HL-60/S4 treated with retinoic acid at 250 ng/mL for 4 days and 3 days (cell line): Measurements from ENCODE around the gene TMEM86A.

Experiments
- in situ Hi-C: fragments of 300-500 bp; cut with MboI; formaldehyde crosslinking; loops from 2 replicates; pipeline ENCODE4 v1.7.0; 2022; ENCODE audit warnings: low sequenced_read_pairs

Gene TMEM86A

DNA sequence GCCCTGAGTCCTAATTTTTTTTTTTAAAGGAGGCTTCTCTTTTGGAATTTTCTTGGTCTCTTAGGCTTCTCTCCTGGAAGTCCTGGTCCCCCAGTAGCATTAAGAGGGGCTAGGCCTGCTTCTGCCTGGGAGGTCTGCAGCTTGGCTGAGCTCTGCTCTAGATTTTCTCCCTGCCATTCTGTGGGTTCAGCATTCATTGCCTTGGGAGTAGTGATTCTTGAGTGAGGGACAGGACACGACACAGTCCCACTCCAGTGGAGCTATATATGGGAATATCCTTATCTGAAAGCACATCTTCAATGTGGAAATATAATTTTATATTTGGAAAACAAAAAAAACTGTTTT lies 23.7 kb downstream of the TMEM86A start:
- in situ Hi-C loops = no loop called here

DNA sequence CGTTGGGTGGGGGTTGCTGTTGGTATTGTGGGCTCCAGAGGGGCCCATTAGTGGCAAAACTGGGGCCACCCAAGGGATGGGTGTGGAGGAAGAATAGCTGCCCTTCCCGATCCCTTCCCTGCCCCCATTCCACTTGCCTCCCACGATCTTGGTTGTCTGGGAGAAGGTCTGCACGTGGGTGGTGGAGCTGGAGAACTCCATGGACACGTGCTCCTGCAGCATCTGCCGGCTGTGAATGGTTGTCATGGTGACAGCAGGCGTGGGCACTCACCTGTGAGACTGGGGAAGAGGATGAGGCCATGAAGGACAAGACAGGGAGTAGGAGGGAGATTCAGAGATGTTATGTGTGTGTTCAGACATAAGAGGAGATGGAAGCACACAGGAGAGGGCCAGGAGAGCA lies 25.4 kb downstream of the TMEM86A start:
- in situ Hi-C loops = no loop called here

DNA sequence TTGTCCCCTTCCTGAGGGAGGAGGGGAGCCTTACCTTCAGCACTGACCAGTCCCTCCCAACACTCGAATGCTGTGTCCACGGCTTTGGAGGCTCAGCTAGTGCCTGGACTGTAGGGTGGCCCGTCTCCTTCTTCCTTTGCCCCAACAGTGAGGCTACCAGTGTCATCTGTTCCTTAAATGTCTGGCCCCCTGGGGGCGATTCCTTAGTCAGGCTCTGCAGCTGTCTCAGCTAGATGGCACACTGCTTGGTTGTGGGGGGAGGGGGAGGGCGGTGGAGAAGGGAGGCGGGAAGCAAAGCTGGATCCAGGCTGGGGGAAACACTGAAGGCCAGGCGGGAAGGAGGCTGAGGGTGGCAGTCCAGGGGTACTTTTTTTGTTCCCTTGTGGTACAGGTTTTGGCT lies 27.5 kb downstream of the TMEM86A start, which contains the start of gene IGSF22:
Gene IGSF22, minus strand, starts transcription at position 149 of the 400 bp plus-strand sequence. CDS start 1,952 bp downstream, outside the sequence.
- in situ Hi-C loops = no loop called here

DNA sequence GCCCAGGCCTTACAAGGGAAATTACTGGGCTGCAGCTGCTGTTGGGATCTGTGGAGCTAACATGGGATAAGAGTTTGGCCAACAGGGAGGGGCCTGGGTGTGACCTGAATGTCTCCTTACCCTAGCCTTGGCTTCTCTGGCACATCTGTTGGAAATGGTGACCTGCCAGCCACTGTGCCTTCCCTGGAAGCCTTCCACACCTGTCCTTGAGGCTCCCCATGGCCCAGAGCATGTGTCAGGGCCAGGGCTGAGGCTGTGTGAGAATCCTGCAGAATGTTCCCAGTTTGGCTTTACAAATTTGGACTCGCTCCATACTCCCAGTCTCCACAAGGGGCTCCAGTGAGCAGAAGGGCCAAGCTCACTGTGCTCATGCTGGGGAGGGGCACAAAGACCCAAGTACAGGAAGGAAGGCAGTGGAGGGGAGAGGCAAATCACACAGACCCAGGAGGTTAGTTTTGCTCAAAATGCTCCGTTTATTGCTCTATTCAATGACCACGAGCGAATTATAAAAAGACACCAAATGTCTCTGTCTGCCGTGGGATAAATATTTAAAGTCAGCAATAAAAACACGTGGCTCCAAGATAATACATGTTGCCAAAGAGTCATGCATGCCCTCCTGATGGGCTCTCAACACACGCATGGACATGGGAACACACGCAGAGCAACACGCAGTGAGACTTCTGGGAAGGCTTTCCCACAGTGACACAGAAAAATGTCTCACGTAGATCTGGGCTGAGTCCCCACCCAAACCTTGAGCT lies 29.1 kb downstream of the TMEM86A start:
- in situ Hi-C loops = no loop called here

DNA sequence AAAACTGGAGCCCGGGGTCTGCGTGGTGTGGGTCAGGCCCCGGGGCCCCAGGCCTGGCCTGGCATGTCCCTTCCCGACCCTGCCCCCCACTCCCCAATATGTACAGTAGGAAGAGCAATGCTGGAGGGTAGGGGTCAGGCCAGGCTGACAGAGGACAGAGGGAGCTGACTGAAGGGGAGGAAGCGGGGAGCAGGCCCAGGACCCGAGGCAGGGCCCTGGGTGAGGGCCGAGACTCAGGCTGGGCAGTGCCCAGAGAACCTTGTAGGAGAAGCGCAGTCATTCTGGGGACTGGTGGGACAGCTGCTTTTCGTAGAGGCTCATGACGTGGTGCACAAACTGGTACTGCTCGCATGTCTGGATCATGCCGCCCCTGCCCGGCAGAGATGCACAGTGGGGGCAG lies 30.1 kb downstream of the TMEM86A start:
- in situ Hi-C loops = no loop called here

DNA sequence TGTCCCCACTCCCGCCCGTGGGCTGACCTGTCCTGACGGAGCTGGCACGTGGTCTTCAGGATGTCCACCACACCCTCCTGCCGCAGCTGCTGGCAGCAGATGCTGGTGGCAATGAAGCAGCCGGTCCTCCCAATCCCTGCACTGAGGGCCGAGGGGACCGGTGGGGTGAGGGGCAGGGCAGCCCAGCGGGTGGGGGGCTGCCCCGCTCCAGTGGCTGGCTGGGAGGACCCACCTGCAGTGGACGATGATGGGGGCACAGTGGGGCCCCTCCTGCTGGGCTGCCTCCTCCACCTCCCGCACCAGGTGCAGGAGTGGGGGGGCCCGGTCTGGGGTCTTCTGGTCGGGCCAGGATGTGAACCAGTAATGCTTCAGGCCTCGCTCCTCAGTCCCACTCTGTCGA lies 30.8 kb downstream of the TMEM86A start:
- in situ Hi-C loops = no loop called here

DNA sequence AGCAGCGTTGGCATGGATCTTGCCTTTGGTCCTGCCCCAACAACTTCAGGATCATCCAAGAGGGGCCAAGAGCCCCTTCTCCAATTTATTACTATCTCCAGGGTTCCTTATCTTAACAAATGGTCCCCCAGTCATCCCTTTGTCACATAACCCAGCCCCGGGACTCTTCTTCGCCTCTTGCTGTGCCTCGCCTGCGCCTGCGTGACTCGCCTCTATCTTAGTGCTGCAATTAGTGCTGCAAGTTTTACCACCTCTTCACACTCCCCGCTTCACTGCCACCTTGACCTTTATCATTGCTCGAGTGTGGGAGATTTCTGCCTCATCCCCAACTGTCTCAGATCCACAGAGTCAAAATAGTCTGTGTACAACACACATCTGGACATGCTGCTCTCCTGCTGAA lies 31.4 kb downstream of the TMEM86A start:
- in situ Hi-C loops = no loop called here

DNA sequence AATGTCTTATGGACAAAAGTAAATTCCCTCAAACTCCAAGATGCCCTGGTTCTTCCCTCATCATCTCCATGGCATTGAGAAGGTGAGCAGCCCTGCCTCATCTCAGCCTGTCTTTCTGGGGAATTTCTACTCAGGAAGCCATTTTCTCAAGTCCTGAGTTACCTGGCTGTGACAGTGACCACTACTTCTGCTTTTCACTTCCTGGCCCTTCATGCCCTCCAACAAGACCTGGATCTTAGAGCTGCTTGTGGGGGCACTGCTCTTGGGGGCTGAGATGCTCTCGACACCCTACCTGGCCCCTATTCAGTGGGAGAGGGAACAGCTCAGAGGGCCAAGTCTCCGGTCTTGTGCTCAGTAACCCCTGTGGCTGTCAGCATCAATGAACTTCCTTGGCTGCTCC lies 32.9 kb downstream of the TMEM86A start:
- in situ Hi-C loops = no loop called here

DNA sequence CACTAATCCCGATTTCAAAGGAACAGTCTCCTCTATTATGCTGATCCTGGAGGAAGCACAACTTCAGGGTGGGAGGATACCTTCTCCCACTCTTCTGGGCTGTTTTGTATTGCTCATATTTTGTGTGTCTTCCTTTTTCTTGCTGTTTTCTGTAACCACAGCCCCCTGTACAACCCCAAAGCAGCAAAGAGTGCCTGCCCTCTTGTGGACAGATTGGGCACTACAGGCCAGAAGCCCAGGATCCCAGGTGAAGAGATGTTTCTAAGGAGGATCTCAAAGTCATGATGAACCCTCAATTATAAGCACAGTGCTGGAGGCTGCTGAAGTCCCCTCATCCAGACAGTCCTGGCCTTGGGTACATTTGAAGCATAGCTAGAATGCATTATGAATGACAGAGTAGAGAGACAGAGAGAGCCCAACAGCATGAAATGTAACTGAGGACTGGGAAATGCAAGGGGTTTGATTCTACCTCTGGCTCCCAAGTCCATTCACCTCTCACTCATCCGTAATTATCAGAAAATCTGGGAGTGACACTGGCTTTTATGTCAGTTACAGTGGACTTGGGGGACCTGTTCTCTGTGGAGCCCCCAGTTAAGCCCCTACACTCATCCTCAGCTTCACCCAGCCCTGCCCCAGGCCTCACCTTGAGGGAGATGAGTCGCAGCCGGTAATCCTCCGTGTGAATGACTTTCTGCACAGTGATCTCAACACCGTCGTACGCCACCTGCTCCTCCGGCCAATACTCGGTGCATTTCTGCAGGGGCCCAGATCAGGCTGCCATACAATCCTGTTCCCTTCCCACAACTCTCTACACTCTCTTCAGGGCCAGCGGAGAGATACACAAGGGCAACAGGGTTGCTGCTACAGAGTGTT lies 33.6 kb downstream of the TMEM86A start:
- in situ Hi-C loops = no loop called here

DNA sequence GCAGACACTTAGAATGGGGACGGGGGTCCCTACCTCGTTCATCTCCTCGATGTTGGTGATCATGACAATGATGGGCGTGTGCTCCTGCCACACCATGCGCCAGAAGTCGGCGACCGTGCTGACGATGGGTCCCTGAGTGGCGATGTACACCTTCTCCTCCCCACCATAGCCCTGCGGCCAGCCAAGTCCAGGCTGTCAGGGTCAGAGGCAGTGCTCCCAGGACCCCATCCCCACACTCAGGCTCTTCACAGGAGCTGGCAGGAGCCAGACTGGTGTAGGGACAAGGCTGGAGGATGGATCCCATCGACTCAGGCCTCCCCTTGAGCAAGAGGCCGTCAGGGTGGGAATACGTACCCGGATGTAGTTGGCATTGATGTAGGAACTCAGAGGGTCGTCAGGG lies 34.6 kb downstream of the TMEM86A start:
- in situ Hi-C loops = no loop called here

DNA sequence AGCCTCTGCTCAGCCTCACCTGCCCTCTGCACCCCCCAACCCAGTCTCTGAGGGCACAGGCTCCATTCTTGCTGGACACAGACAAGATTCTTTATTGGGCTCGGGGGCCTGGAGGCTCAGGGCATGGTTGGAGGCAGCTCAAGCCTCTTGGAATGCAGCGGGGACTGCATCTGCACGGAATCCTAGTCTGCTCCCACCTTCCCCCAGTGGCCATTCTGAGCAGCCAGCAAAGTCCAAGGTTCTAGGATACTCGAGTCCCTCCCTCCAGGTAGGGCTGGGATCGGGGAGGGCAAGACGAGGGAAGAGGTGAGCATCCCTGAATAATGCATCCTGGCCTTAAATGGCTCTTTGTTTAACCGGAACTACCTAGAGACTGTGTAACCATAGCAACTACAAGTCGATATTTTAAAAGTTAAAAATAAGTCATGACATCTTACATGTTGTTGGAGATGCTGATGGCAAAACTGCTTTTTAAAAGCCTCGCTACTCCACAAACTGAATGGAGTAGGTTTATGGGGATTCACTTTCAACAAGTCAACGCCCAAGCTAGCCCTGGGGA lies 38.1 kb downstream of the TMEM86A start:
- in situ Hi-C loops = no loop called here

DNA sequence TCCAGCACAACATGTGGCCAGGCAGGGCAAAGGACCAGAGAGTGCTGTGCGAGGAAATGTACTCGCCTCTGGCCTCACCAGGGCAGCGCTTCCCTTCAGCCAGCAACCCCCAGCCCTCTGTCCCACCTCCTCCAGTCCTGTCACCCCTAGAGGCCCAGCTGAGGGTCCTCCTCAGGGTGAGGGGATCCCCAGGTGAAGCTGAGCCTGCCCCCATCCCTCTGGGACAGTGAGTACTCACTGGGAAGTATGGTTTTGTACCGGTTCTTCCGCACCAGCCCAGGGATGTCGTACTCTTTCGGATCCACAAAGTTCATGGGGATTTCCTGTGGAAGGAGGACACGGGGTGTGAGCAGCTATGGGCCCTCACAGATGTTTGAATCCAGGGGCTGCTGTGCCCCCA lies 39.1 kb downstream of the TMEM86A start:
- in situ Hi-C loops = no loop called here

DNA sequence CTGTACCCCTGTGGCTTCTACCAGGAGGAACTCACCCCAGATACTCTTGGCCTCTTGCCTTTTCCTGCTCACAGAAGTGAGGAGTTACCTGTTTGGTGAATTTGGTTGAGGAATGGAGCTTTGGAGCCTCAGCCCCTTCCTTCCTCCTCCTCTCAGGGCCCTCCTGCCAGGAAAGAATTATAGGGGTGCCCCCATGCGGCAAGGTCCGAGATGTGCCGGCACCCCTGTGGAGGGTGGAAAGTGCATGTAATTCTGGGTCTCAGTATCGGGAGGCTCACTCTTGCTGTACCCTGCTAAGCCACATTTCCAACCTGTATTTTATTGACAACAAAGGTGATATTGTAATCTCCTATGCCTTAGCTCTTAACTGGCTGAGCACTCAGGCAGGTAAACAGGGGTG lies 41.1 kb downstream of the TMEM86A start:
- in situ Hi-C loops = no loop called here

DNA sequence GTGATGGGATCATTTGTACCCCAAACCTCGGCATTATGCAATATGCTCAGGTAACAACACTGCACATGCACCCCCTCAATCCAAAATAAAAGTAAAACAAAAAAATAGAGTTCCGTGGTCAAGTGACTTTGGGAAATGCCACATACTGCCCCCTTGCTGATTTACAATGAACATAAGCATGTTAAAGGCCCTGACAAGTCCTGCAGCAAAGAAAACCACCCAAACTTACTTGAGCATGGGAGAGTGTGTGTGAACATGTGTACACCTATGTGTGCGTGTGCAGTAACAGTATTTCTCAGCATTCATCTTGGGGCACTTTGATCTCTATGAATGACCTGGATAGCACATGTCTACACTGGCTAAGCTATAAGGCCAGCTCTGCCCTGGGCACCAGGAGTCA lies 43.2 kb downstream of the TMEM86A start:
- in situ Hi-C loops = no loop called here

DNA sequence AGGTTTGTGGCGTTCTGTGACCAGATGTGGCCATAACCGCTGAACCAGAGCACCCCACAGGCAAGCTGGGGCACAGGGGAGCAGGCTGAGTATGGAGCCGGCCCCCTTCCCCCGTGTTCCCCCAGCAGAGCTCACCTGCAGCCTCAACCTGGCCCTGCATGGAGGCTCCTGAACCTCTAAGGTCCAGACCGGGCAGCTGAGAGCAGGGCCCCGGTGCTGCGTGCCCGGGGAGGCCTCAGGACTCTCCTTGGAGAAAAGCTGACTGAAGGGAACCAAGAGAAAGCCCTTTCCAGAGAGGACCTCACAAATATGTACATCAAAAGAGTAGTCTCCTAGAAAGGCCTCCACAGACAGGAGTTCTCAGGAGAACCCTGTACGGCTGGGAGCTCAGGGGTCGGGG lies 44.8 kb downstream of the TMEM86A start:
- in situ Hi-C loops = no loop called here

DNA sequence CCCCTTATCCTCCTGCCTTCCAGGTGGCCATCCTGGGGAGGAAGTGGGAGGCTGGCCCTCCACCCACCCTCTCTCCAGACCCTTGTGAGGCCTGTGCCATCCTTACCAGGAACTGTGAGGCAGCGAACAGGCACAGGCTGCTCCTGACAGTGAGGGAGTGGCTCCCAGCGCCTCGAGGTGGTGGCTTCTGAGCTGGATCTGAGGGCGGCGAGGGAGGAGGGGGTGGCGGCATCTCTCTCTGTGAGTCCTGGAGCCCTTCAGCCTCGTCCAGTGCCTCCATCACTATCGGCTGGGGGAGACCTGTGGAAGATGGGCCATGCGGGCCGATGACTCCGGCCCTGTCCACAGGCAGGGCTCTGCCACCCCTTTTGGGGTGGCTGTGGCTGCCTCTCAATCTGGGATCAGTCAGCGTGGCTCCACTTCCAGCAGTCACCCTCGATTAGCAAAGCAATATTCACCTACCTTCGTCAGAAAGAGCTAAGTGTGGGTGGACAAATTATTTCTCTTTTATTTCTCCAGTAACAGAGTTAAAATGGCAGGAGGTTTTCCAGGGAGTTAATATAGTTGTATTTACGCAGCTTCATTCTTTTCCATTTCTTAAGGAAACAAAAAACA lies 45.4 kb downstream of the TMEM86A start:
- in situ Hi-C loops = no loop called here

DNA sequence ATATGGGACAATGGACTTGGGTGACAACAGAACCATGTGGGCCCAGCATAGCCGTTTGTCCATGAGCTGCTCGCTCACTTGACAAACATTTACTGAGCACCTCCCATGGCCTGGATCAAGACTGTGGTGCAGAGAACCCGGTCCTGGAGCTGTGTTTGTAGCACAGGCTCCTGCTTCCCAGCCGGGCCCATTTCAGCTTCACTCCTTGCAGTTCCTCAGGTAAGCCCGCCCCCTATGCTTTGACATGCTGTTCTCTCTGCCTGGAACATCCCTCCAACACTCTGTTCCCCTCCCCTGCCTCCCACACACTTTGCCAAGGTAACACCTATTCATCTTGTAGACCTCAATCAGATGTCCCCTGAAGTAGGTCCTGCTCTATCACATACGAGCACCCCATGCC lies 46.7 kb downstream of the TMEM86A start:
- in situ Hi-C loops = no loop called here

DNA sequence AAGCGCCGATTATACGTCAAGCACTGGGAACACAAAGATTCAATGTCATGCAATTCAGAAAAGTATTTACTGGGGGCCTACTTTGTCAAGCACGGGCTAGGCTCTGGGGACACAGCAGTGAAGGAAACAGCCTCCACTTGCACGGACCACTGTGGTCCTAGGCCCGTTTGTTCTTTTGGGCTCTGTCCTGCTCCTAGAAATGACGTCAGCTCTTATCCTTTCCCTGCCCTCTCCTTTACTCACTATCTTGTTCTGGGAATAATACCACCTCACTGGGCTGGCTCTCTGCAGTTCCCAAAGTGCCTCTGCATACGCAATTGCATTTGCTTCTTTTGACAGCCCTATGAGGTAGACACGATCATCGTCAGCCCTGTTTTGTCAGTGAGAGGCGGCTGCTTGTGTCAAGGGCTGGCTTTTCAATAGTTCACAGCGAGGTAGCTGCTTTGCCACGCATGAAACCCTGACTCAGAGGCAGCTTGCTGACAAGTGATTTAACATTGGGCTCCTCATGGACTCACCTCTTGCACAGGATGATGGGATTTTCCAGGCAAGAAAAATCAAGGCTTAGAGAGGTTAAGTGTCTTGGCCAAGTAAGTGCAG lies 50.3 kb downstream of the TMEM86A start:
- in situ Hi-C loops = no loop called here

DNA sequence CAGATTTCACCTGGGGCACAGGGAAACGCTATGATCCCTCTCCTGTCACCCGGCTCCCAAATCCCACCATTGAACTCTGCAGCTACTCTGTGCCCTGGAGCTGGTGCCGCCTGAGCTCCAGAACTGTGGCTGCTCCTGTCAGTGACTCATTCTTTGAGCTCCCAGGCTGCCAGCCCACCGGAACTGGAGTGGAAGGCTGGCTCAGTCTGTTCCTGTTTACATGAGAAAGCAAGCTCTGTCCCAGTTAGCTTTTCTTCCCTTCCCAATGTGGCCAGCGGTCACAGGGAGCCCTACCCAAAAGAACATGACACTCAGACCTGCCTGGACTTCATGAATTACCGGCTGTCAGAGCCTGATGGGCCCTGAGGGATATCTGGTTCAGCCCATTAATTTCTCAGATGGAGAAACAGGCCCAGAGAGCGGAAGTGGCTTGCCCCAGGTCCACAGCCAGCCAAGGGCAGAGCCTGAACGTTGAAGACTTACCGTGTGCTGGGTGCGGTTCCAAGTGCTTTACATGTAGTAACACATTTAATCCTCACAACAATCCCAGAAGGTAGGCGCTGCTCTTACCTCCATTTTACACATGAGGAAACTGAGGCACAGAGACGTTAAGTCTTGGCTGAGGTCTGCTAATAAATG lies 51.2 kb downstream of the TMEM86A start:
- in situ Hi-C loops = no loop called here

DNA sequence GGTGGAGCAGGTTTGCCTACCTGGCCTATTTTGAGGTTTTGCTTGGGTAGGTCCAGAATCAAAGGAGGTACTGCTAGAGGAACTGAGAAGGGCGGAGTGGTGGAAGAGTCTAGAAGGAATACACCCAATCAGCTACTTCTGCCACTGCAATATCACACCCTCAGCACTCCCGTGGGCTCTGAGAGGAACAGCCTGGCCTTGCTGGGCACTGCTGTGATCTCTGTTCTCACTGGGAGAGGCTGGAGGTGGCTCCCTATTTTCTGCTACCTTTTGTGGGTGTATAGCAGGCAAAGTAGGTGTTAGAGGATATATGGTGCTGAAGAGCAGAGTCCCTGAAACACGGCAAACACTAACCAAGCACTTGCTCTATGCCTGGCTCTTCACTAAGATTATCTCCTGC lies 52.4 kb downstream of the TMEM86A start:
- in situ Hi-C loops = no loop called here

DNA sequence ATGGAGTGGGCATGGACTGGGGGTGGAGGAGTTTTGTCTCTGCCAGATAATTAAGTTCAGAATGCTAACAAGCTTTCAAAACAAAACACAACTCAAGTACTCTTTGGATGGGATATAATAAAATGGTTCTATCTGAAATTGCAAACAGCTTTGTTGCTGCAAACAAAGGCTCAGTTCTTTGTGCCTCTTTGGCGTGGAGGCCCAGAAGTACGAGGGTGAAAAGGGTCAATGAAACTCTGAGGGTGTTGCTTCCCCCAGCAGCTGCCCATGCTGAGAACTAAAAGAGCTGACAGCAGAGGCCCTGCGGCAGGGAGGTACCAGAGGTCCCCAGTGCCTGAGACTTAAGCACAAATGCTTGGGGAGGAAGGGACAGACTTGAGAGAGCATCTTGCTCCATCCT lies 53.9 kb downstream of the TMEM86A start:
- in situ Hi-C loops = no loop called here
